CD4-positive, alpha-beta memory T cell (primary cell): ENCODE measurements around the gene HDHD3. TPM values are rescaled to one million over a fixed set of nuclear protein-coding genes. Genes with fewer than 3 reads are reported as not detected.
A peak's percentile ranks its signal among the peaks of the same experiment; 100 is the strongest.

Experiments
- CTCF ChIA-PET: fragments of 350-600 bp; sonication (Branson Sonifier 250); formaldehyde crosslinking; loops from one replicate; lab custom pipeline; 2021; ENCODE audit warnings: inconsistent platforms; ENCODE audit not compliant: partially characterized antibody; lab: Charles Lee
- POLR2A ChIA-PET: fragments of 350-600 bp; sonication (Branson Sonifier 250); formaldehyde crosslinking; loops from one replicate; lab custom pipeline; 2021; ENCODE audit not compliant: partially characterized antibody; lab: Charles Lee
- DNase-seq, 5 donors: peaks; one replicate each; pipeline versions ENCODE4 v3.0.0 to v3.0.0-alpha.2; 2020 to 2022; ENCODE audit warnings: mixed read lengths in 1 of 5
- H3K27ac ChIP-seq: one replicate; pipeline ENCODE4 v1.7.0; 2013; ENCODE audit warnings: low read depth, low read length
- H3K27me3 ChIP-seq: 2 replicates; pipeline ENCODE4 v1.7.0; 2013; ENCODE audit warnings: mild to moderate bottlenecking, low read length, moderate library complexity; ENCODE audit not compliant: insufficient read depth
- H3K36me3 ChIP-seq: 2 replicates; pipeline ENCODE4 v1.7.0; 2013; ENCODE audit warnings: mild to moderate bottlenecking, low read length, moderate library complexity; ENCODE audit not compliant: insufficient read depth
- H3K4me1 ChIP-seq: 2 replicates; pipeline ENCODE4 v1.7.0; 2013; ENCODE audit warnings: mild to moderate bottlenecking, low read length, moderate library complexity; ENCODE audit not compliant: insufficient read depth
- H3K4me3 ChIP-seq, 2 donors: one replicate each; pipeline ENCODE4 v1.7.0; 2013; ENCODE audit warnings: low read length in 2 of 2, mild to moderate bottlenecking in 1 of 2
- H3K9me3 ChIP-seq, 2 donors: one replicate each; pipeline ENCODE4 v1.7.0; 2013; ENCODE audit warnings: low read length in 2 of 2, control low read depth in 1 of 2; ENCODE audit not compliant: control insufficient read depth in 1 of 2
- H3K27ac Mint-ChIP-seq, 7 donors: one replicate each; pipeline ENCODE4 v1.8.0; 2020 to 2021; ENCODE audit warnings: mixed read lengths in 7 of 7, mild to moderate bottlenecking in 6 of 7, inconsistent platforms in 3 of 7, moderate library complexity in 3 of 7
- H3K27me3 Mint-ChIP-seq, 2 donors: one replicate each; pipeline ENCODE4 v1.8.0; 2020 to 2021; ENCODE audit warnings: mixed read lengths in 2 of 2
- H3K36me3 Mint-ChIP-seq, 2 donors: one replicate each; pipeline ENCODE4 v1.8.0; 2020 to 2021; ENCODE audit warnings: mixed read lengths in 2 of 2, inconsistent platforms in 1 of 2, mild to moderate bottlenecking in 1 of 2
- H3K4me1 Mint-ChIP-seq, 4 donors: one replicate each; pipeline ENCODE4 v1.8.0; 2020 to 2021; ENCODE audit warnings: mixed read lengths in 4 of 4, mild to moderate bottlenecking in 1 of 4
- H3K4me3 Mint-ChIP-seq, 8 donors: one replicate each; pipeline ENCODE4 v1.8.0; 2020 to 2021; ENCODE audit warnings: mixed read lengths in 8 of 8, mild to moderate bottlenecking in 7 of 8, moderate library complexity in 6 of 8, inconsistent platforms in 3 of 8
- H3K9me3 Mint-ChIP-seq, 8 donors: one replicate each; pipeline ENCODE4 v1.8.0; 2020 to 2021; ENCODE audit warnings: mixed read lengths in 8 of 8, mild to moderate bottlenecking in 5 of 8, inconsistent platforms in 3 of 8, moderate library complexity in 1 of 8
- intact Hi-C: fragments of 100-400 bp; cut with micrococcal nuclease; formaldehyde crosslinking; loops from one replicate; pipeline ENCODE4 v1.15.1; 2023
- polyA plus RNA-seq, 2 donors: library from polyadenylated mRNA; unstranded; fragments of 300-500 nt; fragmentation: Illumina TruSeq; gene quantifications; one replicate each; pipeline ENCODE4 v1.2.3, GENCODE V29; 2021
- total RNA-seq, 2 experiments: library from RNA; stranded (reverse); gene quantifications; one replicate each; pipeline ENCODE4 v1.2.3, GENCODE V29; 2021

HDHD3 gene
- total and polyA plus RNA-seq, 4 experiments from 2014 or later: 29.9 to 52.3 (median 36.8) TPM

DNA sequence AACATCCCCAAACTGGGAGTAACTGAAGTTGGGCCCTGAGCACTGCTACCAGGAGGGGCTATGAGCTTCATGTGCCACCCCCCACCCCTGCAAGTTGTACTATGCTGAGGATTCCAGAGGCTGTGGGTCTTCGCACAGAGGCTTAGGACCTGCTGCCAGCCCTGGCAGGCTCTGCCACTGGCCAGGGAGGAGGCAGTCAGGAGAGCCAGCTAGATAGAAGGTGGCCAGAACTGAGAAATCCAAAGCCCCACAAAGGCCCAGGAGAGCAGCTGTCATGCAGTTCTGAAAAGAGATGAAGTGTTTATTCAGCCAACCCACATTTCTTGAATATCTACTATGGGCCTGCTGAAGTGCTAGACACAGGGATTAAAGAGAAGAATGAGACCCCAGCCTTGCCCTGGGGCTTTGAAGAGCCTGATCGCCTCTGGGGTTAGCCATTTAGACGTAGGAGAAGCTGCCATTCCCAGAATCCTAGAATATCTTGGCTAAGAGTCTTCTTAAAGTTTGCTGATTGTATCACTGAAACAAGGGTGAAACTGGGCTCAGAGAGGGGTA is 22.9 kb upstream of the HDHD3 start:
- Mint-ChIP-seq H3K36me3 (peaks cover 0 to 6% of the 10 kb centered on the region in 2 donors), H3K27me3 (no peaks in the 10 kb centered on the region), H3K4me3 (peak overlapping the region; percentile 75 to 96 (median 78)), H3K4me1 (peaks cover 15 to 31% (median 23%) of the 10 kb centered on the region in 4 donors), H3K27ac (peak overlapping the region in 4 of 7 donors; percentile 42 to 78 (median 62)), H3K9me3 (no peaks in the 10 kb centered on the region)
- H3K4me1 ChIP-seq: peaks cover 16% of the 10 kb centered on the region
- H3K4me3 ChIP-seq: no peak overlapping the region
- H3K27me3 ChIP-seq: no peaks in the 10 kb centered on the region
- DNase-seq: no peak
- H3K9me3 ChIP-seq: no peaks in the 10 kb centered on the region
- CTCF ChIA-PET: interaction anchor here (0.9 to 8.5 kb wide), 8 partner anchors 9 to 257 kb away, joined by 3 to 72 read pairs (median 25); partner anchors contain the start of genes C9orf43, CDC26, POLE3 and WDR31
- intact Hi-C loops: loop anchor here (2.0 kb wide), 1 partner anchor 47 kb away; no protein-coding TSS in a partner anchor
- H3K36me3 ChIP-seq: no peaks in the 10 kb centered on the region
- no peak overlapping the region for H3K27ac ChIP-seq
- POLR2A ChIA-PET: interaction anchor here (2.4 to 4.9 kb wide), 4 partner anchors 12 to 180 kb away, joined by 18 to 93 read pairs (median 20); partner anchors contain the start of genes C9orf43, CDC26, HDHD3 and POLE3

DNA sequence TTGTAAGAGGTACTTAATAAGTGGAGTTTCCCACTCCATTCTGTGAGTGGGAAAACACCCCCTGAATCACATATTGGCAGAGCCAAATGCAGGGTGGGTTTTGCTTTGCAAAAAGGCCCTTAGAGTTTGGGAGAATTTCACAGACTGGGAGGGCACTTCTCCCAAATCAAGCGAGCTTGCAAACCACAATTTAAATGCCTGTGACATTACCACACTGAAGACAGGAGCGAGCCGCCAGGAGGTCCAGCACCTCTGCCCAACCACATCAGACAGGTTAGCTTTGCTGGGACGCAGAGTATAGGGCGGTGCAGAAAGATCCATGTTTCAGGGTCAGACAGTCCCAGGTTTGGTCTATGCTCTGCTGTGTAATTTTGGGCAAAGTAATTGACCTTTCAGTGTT is 22.0 kb upstream of the HDHD3 start:
- POLR2A ChIA-PET: interaction anchor here (1.1 kb wide), 1 partner anchor 24 kb away, joined by 3 read pairs; no protein-coding TSS in a partner anchor
- peak overlapping the region in 1 of 7 donors; percentile 63 for H3K27ac Mint-ChIP-seq
- Histone ChIP-seq H3K4me3 (no peak overlapping the region), H3K4me1 (peaks cover 16% of the 10 kb centered on the region), H3K36me3 (no peaks in the 10 kb centered on the region), H3K27ac (no peak overlapping the region), H3K27me3 (no peaks in the 10 kb centered on the region), H3K9me3 (no peaks in the 10 kb centered on the region)
- H3K36me3 Mint-ChIP-seq: peaks cover 0 to 6% of the 10 kb centered on the region in 2 donors
- peak overlapping the region in 5 of 8 donors; percentile 32 to 77 (median 65) for H3K4me3 Mint-ChIP-seq
- peaks cover 15 to 31% (median 23%) of the 10 kb centered on the region in 4 donors for H3K4me1 Mint-ChIP-seq
- CTCF ChIA-PET: interaction anchor here (0.5 to 8.5 kb wide), 7 partner anchors 7 to 257 kb away, joined by 3 to 72 read pairs (median 6); partner anchors contain the start of genes C9orf43 and POLE3
- intact Hi-C loops: no loop called here
- no peaks in the 10 kb centered on the region for H3K9me3 Mint-ChIP-seq
- no peak for DNase-seq
- H3K27me3 Mint-ChIP-seq: no peaks in the 10 kb centered on the region

DNA sequence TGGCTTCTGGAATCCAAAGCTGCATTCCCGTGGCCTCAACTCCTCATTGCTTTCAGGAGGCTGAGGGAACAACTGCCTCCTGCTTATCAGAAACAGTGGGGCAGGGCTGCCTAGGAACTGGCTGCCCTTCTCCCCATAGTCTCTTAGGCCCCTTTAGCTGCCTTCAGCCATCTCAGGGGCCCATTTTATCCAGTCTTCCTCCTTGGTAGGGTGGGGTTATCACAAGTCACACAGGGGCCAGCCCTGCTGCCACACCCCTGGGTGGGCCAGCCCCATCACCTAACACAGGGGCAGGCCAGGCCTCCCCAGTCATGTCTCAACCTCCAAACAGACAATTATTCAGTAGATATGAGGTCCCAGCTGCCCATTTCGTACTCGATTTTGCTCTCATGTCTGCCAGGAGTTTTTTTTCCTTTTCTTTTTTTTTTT is 20.4 kb upstream of the HDHD3 start:
- POLR2A ChIA-PET: no interaction called here
- intact Hi-C loops: no loop called here
- Histone ChIP-seq H3K27me3 (no peaks in the 10 kb centered on the region), H3K36me3 (no peaks in the 10 kb centered on the region), H3K9me3 (no peaks in the 10 kb centered on the region), H3K27ac (no peak overlapping the region), H3K4me3 (no peak overlapping the region), H3K4me1 (peaks cover 16% of the 10 kb centered on the region)
- no peak overlapping the region for H3K4me3 Mint-ChIP-seq
- H3K9me3 Mint-ChIP-seq: no peaks in the 10 kb centered on the region
- no peaks in the 10 kb centered on the region for H3K27me3 Mint-ChIP-seq
- H3K36me3 Mint-ChIP-seq: peaks cover 5 to 17% of the 10 kb centered on the region in 2 donors
- CTCF ChIA-PET: interaction anchor here (1.4 to 1.6 kb wide), 2 partner anchors 9 to 13 kb away, joined by 4 to 6 read pairs; partner anchors contain the start of genes C9orf43 and POLE3
- H3K27ac Mint-ChIP-seq: no peak overlapping the region
- DNase-seq: no peak
- H3K4me1 Mint-ChIP-seq: peaks cover 15 to 31% (median 23%) of the 10 kb centered on the region in 4 donors

DNA sequence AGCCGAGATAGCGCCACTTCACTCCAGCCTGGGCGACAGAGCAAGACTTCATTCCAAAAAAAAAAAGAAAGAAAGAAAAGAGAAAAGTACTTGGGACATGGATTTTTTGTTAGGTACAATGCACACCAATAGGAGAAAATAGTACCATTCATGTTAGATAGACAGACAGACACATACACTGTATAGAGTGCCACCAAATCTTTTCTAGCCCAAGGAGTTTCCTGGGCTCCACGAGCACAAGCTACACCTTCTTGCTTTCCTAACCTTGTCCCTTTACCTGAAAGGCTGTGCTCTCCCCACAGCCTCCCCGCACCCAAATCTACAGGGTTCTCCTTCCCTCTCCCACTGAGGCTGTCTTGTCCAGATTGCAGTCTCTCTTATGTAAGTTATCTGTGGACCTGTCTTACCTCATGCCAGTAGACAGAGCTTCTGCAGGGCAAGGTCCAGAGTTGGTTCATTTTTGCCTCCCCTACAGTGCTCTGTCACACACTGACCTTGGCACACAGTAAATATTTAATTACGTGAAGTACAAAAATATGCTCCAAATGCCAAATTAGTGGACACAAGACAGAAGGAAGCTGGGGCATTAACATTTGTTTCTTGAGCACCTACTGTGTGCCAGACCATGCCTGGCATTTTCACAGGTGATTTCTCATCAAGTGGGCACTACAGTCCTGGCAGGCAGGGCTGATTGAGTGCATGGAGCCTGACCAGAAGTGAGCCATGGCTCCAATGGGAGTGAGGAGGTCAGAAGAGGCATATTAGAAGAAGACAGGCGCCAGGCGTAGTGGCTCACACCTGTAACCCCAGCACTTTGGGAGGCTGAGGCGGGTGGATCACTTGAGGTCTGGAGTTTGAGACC is 18.4 kb upstream of the HDHD3 start:
- H3K4me1 ChIP-seq: peaks cover 6% of the 10 kb centered on the region
- H3K27ac Mint-ChIP-seq: peak overlapping the region in 1 of 7 donors; percentile 35

DNA sequence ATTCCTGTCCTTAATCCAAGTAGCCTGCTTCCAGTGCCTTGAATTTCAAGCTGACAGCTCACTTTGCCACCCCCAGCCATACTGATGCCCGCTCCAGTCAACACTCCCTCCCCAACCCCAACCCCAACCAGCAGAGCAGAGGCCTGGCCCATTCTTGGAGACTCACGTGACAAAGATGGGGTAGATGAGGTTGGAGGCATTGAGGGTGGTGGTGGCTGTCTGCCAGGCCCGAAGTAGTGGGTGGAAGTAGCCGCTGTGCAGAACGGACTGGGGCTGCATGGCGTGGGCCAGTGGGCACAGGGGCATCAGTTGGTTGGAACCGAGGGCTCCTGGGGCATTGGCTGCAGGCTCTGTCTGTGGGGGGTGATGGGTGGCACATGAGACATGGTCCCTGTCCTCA is 16.5 kb upstream of the HDHD3 start:
- H3K36me3 Mint-ChIP-seq: peaks cover 11 to 40% of the 10 kb centered on the region in 2 donors
- POLR2A ChIA-PET: no interaction called here
- H3K9me3 Mint-ChIP-seq: no peaks in the 10 kb centered on the region

More for the DNA sequence above, 18.4 kb upstream of the HDHD3 start:
- ChIA-PET POLR2A (no interaction called here), CTCF (interaction anchor here (1.3 kb wide), 1 partner anchor 15 kb away, joined by 3 read pairs; the partner anchor contains the start of genes C9orf43 and POLE3)
- H3K9me3 Mint-ChIP-seq: no peaks in the 10 kb centered on the region
- Histone ChIP-seq H3K4me3 (no peak overlapping the region), H3K36me3 (peaks cover 15% of the 10 kb centered on the region), H3K9me3 (no peaks in the 10 kb centered on the region), H3K27me3 (no peaks in the 10 kb centered on the region), H3K27ac (no peak overlapping the region)
- no peaks in the 10 kb centered on the region for H3K27me3 Mint-ChIP-seq
- H3K4me1 Mint-ChIP-seq: peaks cover 10 to 17% (median 14%) of the 10 kb centered on the region in 4 donors
- peaks cover 5 to 31% of the 10 kb centered on the region in 2 donors for H3K36me3 Mint-ChIP-seq
- H3K4me3 Mint-ChIP-seq: no peak overlapping the region
- no peak for DNase-seq
- intact Hi-C loops: no loop called here

DNA sequence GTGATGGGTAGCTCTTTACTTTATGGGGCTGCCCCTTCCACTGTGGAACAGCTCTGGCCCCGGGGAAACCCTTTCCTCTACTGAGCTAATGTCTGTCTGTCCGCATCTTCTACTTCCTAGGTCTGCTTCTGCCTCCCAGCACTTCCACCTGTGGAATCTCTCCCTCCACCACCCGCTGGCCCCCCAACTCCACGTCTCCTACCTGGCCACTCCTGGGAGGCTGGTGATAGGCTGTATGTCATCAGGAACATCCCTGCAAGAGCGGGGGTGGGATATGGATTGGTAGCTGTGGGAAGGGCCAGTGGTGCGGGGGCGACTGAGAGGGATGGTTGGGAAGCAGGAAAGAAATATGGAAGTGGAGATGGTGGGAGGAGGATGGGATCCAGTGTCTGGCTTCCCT is 15.1 kb upstream of the HDHD3 start:
- H3K36me3 Mint-ChIP-seq: peaks cover 24 to 53% of the 10 kb centered on the region in 2 donors

More for the DNA sequence above, 16.5 kb upstream of the HDHD3 start:
- Histone ChIP-seq H3K4me3 (no peak overlapping the region), H3K27ac (no peak overlapping the region), H3K36me3 (peaks cover 32% of the 10 kb centered on the region), H3K9me3 (no peaks in the 10 kb centered on the region), H3K27me3 (no peaks in the 10 kb centered on the region), H3K4me1 (no peaks in the 10 kb centered on the region)
- intact Hi-C loops: no loop called here
- CTCF ChIA-PET: interaction anchor here (0.6 to 2.1 kb wide), 2 partner anchors 8 to 97 kb away, joined by 3 to 8 read pairs; partner anchors contain the start of gene ALAD
- no peak for DNase-seq
- Mint-ChIP-seq H3K4me3 (no peak overlapping the region), H3K27me3 (no peaks in the 10 kb centered on the region), H3K27ac (peak overlapping the region in 1 of 7 donors; percentile 23), H3K4me1 (peaks cover 0 to 6% (median 3%) of the 10 kb centered on the region in 4 donors)

More for the DNA sequence above, 15.1 kb upstream of the HDHD3 start:
- H3K4me3 Mint-ChIP-seq: no peak overlapping the region
- Histone ChIP-seq H3K36me3 (peaks cover 36% of the 10 kb centered on the region), H3K4me1 (no peaks in the 10 kb centered on the region), H3K27ac (no peak overlapping the region), H3K9me3 (no peaks in the 10 kb centered on the region), H3K4me3 (no peak overlapping the region), H3K27me3 (no peaks in the 10 kb centered on the region)
- no peaks in the 10 kb centered on the region for H3K27me3 Mint-ChIP-seq
- CTCF ChIA-PET: interaction anchor here (2.1 kb wide), 1 partner anchor 10 kb away, joined by 8 read pairs; the partner anchor contains the start of gene ALAD
- no peak for DNase-seq
- peak overlapping the region in 2 of 7 donors; percentile 24 to 72 for H3K27ac Mint-ChIP-seq
- POLR2A ChIA-PET: interaction anchor here (0.6 kb wide), 1 partner anchor 9 kb away, joined by 3 read pairs; the partner anchor contains the start of gene ALAD
- H3K4me1 Mint-ChIP-seq: peaks cover 0 to 6% (median 3%) of the 10 kb centered on the region in 4 donors
- H3K9me3 Mint-ChIP-seq: no peaks in the 10 kb centered on the region
- intact Hi-C loops: no loop called here
